ENCODE measurements around the gene GCN1. TPM values are rescaled to one million over a fixed set of nuclear protein-coding genes. Genes with fewer than 3 reads are reported as not detected.

Gene GCN1
- total and polyA plus RNA-seq, 2 of the 8 experiments (the other 6 are each of a cell fraction or from before 2014, with no cell fraction given) = 61.4 to 133 TPM

DNA sequence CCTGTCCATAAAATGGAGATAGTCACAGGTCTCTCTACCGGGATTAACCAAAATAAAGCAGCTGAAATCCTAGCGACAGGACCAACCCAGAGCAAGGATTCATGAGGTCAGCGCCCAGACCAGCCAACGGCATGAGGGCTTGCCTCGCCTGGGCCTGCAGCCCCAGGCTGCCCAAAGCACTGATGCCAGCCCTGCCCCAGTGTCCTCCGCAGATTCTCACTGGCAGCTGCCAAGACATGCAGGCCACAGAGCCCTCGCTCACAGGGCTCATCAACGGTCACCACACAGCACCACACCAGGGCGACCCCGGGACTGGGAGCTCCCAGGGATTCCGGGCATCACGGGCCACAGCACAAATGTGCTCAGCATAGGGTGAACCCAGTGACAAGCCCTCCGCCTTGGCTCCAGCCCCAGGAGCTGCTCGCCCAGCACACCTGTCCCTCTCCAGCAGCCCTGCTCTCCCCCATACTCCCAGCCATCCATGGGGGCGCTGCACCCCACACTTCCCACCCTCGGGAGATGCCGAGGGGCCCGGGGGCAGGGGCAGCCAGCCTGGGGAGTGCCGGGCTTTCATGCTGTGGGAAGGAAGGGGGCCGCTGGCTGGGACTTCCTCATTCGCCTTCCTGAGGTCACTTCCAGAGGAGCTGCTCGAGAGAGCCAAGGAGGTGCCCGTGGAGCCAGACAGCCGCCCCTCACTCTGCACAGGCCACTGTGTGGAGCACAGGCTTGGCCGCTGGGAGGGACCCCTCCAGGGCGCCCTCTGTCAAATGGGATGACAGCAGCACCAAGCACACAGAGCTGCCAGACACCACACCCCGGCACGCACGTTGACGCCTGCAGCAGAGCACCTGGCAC, 92.1 kb downstream of the GCN1 start:
- no peak overlapping the region for H3K4me3 ChIP-seq (ENCODE audit: extremely low read depth in 1 of 4, insufficient read depth in 2 of 4, low read depth in 3 of 4, low read length in 4 of 4)
- H3K18ac ChIP-seq (ENCODE audit: extremely low read depth, low read length) = no peak overlapping the region
- CTCF ChIA-PET (ENCODE audit: partially characterized antibody) = interaction anchor here (1.1 to 2.6 kb wide), 8 partner anchors 8 to 164 kb away, joined by 3 to 12 read pairs (median 4); partner anchors contain the start of gene RAB35
- WGBS, 2 experiments (ENCODE audit: extremely low coverage in 1 of 2, insufficient coverage in 1 of 2, insufficient read length in 1 of 2, insufficient replicate concordance in 2 of 2, low coverage in 1 of 2, low lambda C conversion rate in 2 of 2, missing lambda C conversion rate in 1 of 2) = 90% methylated on average over 25 of the region's 30 CpGs; no CpG with 5 or more reads in 1 of the 2 experiments
- FAIRE-seq = no peak
- POLR2A ChIA-PET (ENCODE audit: partially characterized antibody) = interaction anchor here (0.6 to 6.3 kb wide), 12 partner anchors 8 to 189 kb away, joined by 3 to 52 read pairs (median 6); partner anchors contain the start of genes RAB35, RNU4-2 and RPLP0
- no peak overlapping the region for H3K23ac ChIP-seq (ENCODE audit: insufficient read length)
- TF ChIP-seq, protein P1, sequence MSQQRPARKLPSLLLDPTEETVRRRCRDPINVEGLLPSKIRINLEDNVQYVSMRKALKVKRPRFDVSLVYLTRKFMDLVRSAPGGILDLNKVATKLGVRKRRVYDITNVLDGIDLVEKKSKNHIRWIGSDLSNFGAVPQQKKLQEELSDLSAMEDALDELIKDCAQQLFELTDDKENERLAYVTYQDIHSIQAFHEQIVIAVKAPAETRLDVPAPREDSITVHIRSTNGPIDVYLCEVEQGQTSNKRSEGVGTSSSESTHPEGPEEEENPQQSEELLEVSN (IDR thresholded peaks at IDR 0.05) = no peak
- TF ChIP-seq, protein P2, sequence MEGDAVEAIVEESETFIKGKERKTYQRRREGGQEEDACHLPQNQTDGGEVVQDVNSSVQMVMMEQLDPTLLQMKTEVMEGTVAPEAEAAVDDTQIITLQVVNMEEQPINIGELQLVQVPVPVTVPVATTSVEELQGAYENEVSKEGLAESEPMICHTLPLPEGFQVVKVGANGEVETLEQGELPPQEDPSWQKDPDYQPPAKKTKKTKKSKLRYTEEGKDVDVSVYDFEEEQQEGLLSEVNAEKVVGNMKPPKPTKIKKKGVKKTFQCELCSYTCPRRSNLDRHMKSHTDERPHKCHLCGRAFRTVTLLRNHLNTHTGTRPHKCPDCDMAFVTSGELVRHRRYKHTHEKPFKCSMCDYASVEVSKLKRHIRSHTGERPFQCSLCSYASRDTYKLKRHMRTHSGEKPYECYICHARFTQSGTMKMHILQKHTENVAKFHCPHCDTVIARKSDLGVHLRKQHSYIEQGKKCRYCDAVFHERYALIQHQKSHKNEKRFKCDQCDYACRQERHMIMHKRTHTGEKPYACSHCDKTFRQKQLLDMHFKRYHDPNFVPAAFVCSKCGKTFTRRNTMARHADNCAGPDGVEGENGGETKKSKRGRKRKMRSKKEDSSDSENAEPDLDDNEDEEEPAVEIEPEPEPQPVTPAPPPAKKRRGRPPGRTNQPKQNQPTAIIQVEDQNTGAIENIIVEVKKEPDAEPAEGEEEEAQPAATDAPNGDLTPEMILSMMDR (IDR thresholded peaks at IDR 0.05; ENCODE audit: control extremely low read depth in 1 of 3, insufficient read depth in 1 of 3, low read depth in 1 of 3, low read length in 3 of 3) = peak in 1 of 3 experiments; percentile 6; a peak in 2 of 4 replicates
- TF ChIP-seq, protein P3, sequence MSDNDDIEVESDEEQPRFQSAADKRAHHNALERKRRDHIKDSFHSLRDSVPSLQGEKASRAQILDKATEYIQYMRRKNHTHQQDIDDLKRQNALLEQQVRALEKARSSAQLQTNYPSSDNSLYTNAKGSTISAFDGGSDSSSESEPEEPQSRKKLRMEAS (IDR thresholded peaks at IDR 0.05) = no peak
- no peak for TF ChIP-seq POLR2A (IDR thresholded peaks at IDR 0.05; ENCODE audit: control extremely low read depth in 1 of 2, low read depth in 2 of 2, low read length in 2 of 2)
- peak in 1 of 2 experiments; percentile 2; a peak in 1 of 4 replicates for TF ChIP-seq RAD21 (IDR thresholded peaks at IDR 0.05 in 1 of 2, conservative IDR thresholded peaks at IDR 0.05 in 1 of 2; ENCODE audit: low read depth in 2 of 2, low read length in 2 of 2)
- no peak for TF ChIP-seq MAFK (IDR thresholded peaks at IDR 0.05; ENCODE audit: low read depth, low read length)
- H3K14ac ChIP-seq (ENCODE audit: insufficient read length) = no peak overlapping the region
- no peak overlapping the region for H2BK12ac ChIP-seq (ENCODE audit: low read depth, low read length)
- no peak overlapping the region for H3K4ac ChIP-seq (replicated peaks; ENCODE audit: insufficient read length, low read depth, low read length)
- H3K9me3 ChIP-seq (ENCODE audit: insufficient read depth in 2 of 2, low read depth in 1 of 2, low read length in 1 of 2) = no peaks in the 10 kb centered on the region
- no peak overlapping the region for H4K5ac ChIP-seq (ENCODE audit: insufficient read length, low read depth, low read length)
- H3K56ac ChIP-seq (replicated peaks; ENCODE audit: insufficient read length, low read depth, low read length) = peak overlapping the region; percentile 25
- no peak overlapping the region for H2BK5ac ChIP-seq (ENCODE audit: low read depth, low read length)
- H2AK5ac ChIP-seq (ENCODE audit: low read depth, low read length) = no peak overlapping the region
- no peaks in the 10 kb centered on the region for H3K23me2 ChIP-seq (ENCODE audit: low read depth, low read length)
- H3K27ac ChIP-seq (ENCODE audit: low read depth, low read length) = peak overlapping the region; percentile 7; the same call in 1 of the 2 replicates
- H4K91ac ChIP-seq (replicated peaks; ENCODE audit: insufficient read length, low read length) = no peak overlapping the region
- H3K36me3 ChIP-seq (ENCODE audit: control insufficient read depth in 2 of 4, insufficient read depth in 4 of 4, low read length in 3 of 4) = peaks cover 0 to 15% (median 5%) of the 10 kb centered on the region in 4 experiments; a peak in 6 of 8 replicates
- no peak overlapping the region for H3K4me2 ChIP-seq (ENCODE audit: insufficient read depth in 1 of 2, low read depth in 2 of 2, low read length in 2 of 2)
- H3K9ac ChIP-seq (replicated peaks in 1 of 4; ENCODE audit: extremely low read depth in 1 of 4, low read depth in 3 of 4, low read length in 3 of 4) = no peak overlapping the region; a peak in 1 of 7 replicates
- H4K20me1 ChIP-seq (replicated peaks in 1 of 2; ENCODE audit: control insufficient read depth in 1 of 2, insufficient read depth in 2 of 2, low read length in 2 of 2) = peaks cover 6 to 19% of the 10 kb centered on the region in 2 experiments
- H3K27me3 ChIP-seq (replicated peaks in 1 of 4; ENCODE audit: control insufficient read depth in 3 of 4, extremely low read depth in 1 of 4, insufficient read depth in 3 of 4, low read length in 3 of 4) = no peaks in the 10 kb centered on the region
- H3K79me1 ChIP-seq (ENCODE audit: low read depth, low read length) = peaks cover 10% of the 10 kb centered on the region; the same call in 1 of the 2 replicates
- no peak overlapping the region; the same call in 1 of the 2 replicates for H4K8ac ChIP-seq (ENCODE audit: extremely low read depth, insufficient read depth, low read length)
- no peak overlapping the region for H2BK120ac ChIP-seq (replicated peaks; ENCODE audit: low read depth, low read length)
- no peak overlapping the region for H2BK20ac ChIP-seq (ENCODE audit: low read length)
- peaks cover 0 to 9% (median 5%) of the 10 kb centered on the region in 4 experiments; a peak in 5 of 7 replicates for H3K4me1 ChIP-seq (replicated peaks in 1 of 4; ENCODE audit: control insufficient read depth in 3 of 4, insufficient read depth in 4 of 4, low read length in 3 of 4)
- H2BK15ac ChIP-seq (ENCODE audit: low read length) = no peak overlapping the region; the same call in 1 of the 2 replicates
- peak in 1 of 2 experiments; percentile 58 for DNase-seq (ENCODE audit: low read depth in 1 of 2, low spot score in 2 of 2)
- H3K79me2 ChIP-seq (ENCODE audit: control insufficient read depth in 1 of 2, insufficient read depth in 2 of 2, low read length in 2 of 2) = peaks cover 0 to 47% of the 10 kb centered on the region in 2 experiments; a peak in 3 of 4 replicates
- no peak overlapping the region for H2AFZ ChIP-seq (ENCODE audit: low read length)

Data from H1 (cell line).